Glomerular endothelial cell (primary cell): ENCODE data around the gene GABRD. TPM values are rescaled to one million over a fixed set of nuclear protein-coding genes. Genes with fewer than 3 reads are reported as not detected.

ENCODE experiments used
- DNase-seq: peaks from one replicate; pipeline ENCODE4 v3.0.0-alpha.2; 2011; ENCODE audit warnings: low read depth, low spot score; ENCODE audit errors: extremely low read depth
- total RNA-seq: library from RNA; depleted of rRNA; stranded (reverse); fragments of >200 nt; gene quantifications from 2 replicates; pipeline ENCODE4 v1.2.3, GENCODE V29; 2015

Gene GABRD
- total RNA-seq, 1 donor from 2014 or later, result not detected

GRCh38 chr1:2037314-2037979 lies 18.3 kb downstream of the GABRD start:
- no peak for DNase-seq

DNA sequence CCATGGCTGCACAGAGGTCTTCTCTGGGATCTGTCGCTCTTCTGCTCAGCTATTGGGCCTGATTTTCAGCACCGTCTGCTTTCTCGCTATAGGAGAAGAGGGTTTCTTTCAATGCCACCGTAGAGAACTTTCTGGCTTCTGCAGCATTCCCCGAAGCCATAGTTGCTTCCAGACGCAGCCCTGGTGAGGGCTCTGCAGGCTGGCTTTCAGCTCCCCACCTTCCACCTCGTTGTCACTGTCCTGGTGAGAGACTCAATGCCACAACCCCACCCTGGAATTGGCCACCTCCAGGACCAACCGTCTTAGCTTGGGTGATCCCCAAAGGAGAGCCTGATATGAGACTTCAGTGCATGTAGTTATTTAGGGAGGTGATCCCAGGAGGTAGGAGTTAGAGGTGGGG lies 19.1 kb downstream of the GABRD start:
- DNase-seq, result no peak

DNA sequence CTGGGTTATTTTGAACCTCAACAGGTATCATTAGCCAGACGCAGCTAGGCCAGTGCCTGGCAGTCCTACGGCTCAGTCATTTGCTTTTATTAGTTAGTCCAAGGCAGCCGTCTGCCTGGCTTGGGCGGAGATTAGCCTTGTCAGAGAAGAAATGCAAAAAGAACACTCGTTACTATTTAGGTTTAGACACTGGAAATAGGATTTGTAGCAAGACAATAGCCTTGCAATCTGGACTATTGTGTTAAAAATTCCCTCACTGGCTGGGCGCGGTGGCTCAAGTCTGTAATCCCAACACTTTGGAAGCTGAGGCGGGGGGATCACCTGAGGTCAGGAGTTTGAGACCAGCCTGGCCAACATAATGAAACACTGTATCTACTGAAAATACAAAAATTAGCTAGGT lies 20.1 kb downstream of the GABRD start:
- no peak for DNase-seq

DNA sequence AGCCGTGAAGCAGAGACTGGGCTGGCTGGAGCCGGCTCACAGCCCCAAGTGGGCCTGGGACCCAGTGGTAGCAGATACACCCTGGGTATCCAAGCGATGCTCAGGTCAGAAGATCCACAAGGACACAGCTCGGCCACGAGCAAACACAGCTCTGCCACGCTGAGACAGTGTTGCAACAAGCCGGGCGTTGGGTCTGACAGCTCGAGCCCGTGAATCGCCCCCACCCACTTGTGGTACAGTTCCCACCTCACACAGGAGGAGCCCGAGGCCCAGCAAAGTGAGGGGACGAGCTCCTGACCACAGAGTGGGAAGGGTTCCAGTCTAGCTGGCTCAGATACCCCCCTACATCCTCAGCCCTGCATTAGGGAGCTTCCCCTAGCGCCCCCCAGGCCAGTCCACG lies 22.2 kb downstream of the GABRD start:
- no peak for DNase-seq

DNA sequence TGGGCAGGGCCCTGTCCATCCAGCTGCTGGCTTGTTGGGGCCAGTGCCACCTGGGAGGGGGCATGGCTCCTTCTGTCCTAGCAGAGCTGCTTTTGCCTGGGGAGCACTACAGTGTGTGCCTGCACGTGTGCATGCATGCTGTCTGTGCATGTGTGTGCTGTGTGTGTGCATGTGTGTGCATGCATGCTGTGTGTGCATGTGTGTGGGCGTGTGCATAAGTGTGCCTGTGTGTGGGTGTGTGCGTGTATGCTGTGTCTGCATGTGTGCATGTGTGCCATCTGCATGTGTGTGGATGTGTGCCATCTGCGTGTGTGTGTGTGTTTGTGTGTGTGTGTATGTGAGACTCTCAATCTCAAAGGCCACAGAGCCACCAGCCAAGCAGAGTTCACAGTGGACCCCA lies 22.7 kb downstream of the GABRD start:
- DNase-seq, result no peak

- no peak for DNase-seq
Measured at GRCh38 chr1:2042830-2043773, 24.0 kb downstream of the GABRD start.

GRCh38 chr1:2043886-2044285 lies 24.7 kb downstream of the GABRD start:
- DNase-seq, result no peak

GRCh38 chr1:2044510-2045319 lies 25.6 kb downstream of the GABRD start:
- no peak for DNase-seq

- DNase-seq, result no peak
Measured at GRCh38 chr1:2045468-2046173, 26.5 kb downstream of the GABRD start.

DNA sequence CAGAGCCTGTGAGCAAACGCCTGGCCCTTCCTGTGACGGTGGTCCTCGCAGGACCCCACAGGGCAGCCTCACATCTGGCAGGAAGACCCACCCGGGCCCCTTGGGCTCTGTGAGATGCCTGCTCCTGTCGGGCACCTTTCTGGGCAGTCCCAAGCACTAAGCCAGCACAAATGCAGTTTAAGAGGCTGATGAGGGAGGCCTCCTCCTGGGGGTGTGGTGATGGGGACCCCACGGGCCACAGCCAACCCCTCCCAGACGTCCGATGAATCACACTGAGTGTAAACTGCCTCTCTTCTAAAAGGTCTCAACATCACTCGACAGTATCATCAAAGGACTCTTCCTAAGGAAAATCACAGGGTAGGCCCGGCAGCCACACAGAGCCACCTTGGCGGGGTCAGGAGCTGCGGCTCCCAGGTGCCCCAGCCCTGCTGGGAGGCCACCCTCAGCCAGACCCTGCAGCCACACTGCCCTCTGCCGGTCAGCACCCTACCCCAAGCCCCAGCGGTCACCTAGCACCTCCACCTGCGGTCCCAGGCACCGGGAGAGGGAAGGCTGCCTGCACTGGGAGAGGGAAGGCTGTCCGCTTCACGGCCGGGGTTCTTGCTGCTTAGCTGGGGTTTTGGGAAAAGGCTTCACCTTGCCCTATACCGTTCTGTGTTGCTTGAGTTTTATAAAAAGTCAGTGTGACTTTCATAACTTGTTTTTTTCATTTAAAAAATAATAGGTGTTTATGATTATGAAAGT lies 27.2 kb downstream of the GABRD start:
- no peak for DNase-seq

DNA sequence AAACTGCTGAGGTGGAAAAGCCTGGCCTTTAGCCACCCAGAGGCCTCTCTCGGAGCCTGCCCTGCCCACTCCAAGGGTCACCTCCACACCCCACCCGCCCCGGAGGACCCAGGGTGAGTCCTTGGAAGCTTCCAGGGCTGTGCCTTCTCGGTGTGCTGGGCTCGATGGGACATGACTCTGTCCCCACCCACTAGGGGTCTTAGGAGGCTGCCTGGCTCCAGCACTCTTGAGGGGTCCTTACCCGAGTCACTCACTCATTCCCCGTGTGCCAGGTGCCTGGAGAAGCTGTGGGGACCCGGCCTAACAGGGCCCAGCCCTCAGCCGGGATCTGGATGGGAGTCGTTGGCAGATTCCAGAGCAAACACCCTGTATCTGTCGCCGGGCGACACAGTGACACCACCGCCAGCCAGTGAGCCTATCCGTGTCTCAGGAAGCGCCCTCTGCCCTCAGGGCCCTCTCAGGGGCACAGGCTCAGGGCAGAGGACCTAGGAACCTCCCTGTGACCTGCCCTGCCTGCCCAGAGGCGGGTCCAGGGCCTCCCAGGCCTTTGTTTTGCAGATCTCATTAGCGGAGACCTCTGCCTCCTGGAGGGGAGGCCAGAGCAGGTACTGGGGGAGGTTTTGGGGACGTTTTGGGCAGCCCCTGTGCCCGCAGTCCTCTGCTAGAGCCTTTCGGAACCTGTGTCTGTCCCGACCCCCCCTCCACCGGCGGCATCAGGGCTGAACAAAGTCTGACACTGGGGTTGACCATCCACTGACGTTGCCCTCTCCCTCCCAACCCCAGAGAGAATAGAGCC lies 28.0 kb downstream of the GABRD start:
- no peak for DNase-seq

GRCh38 chr1:2047749-2048729 lies 28.9 kb downstream of the GABRD start:
- DNase-seq, result no peak

GRCh38 chr1:2049225-2049717 lies 30.1 kb downstream of the GABRD start:
- DNase-seq, result no peak

DNA sequence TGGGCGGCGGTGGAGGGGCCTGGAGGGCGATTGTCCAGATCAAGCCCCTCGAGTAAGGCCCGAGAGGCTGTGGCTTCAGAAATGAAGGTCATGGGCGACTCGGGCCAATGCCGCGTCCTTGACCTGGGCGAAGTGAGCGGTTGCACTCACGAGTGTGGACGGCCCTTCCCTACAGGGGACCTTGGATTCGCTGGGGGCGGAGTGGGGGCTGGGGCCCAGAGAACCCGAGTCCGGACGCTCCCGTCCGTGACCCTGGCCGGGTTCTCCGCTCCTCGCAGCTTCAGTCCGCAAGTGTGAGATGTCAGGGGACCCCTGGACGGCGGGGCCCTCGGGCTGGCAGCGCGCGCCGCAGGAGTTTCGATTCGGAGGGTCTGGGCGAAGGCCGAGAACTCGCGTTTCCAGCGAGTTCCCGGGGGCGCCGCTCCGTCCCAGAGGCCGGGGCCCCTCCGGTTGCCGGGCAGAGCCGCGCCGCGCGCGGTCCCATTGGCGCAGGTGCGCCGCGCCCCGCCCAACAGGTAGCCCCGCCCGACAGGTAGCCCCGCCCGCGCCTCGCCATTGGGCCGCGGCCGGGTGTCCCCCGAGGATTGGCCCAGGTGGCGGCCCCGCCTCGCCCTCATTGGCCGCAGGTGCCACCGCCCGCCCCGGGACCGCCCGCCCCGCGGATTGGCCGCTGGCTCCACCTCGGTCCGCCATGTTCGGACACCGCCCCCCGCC lies 30.7 kb downstream of the GABRD start, which contains the start of gene PRKCZ:
Gene PRKCZ (plus strand): TSS at position 694 of the 714 bp plus-strand sequence. CDS start 220 bp downstream, outside the sequence.
- no peak for DNase-seq

- DNase-seq, result no peak
Measured at GRCh38 chr1:2050461-2050792, 31.3 kb downstream of the GABRD start.

DNA sequence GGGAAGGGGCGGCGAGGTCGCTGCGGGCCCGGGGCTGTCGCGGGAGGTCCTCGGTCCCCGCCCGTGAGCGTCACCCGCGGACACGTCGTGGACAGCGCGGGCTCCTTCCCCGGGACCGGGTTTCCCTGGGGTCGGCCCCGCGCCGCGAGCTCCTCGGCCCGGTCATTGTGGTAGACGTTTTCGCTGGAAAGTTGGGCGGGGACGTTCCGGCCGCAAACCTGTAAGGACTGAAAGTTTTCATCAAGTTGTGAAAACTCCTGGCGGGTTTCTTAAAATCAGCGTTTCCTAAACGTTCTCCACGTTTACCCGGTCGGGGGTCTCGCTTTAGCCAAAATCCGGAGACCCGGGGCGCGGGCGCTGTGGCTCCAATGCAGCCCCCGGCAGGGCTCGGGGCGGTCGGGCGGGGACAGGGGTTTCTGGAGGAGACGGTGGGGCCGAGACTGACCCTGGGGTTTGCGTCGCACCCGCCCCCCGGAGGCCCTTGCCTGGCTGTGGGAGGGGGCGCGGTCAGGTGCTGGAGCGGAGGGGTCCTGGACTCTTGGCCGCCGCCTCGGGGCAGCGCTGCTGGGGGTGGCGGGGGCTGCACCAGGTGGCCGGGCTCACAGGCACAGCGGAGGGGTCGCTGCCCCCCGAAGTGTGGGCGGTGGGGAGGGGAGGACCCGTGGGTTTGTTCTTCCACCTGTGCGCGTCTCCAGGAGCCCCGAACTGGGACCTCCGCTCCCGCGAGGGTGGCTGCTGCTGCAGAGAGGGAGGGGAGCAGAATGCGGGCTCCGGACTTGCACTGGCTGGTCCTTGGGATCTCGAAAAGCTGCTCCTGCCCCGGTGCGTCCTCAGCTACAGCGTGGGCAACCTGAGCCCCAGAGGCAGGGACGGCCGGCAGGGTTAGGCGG lies 31.9 kb downstream of the GABRD start:
- DNase-seq, result no peak
